ENCODE data around the gene DOCK1.
"Not testable (repeated sequence)": the region's sequence is repeated elsewhere in the genome, so short reads cannot be mapped to it uniquely, and the experiment has no call there.

The DOCK1 gene

DNA sequence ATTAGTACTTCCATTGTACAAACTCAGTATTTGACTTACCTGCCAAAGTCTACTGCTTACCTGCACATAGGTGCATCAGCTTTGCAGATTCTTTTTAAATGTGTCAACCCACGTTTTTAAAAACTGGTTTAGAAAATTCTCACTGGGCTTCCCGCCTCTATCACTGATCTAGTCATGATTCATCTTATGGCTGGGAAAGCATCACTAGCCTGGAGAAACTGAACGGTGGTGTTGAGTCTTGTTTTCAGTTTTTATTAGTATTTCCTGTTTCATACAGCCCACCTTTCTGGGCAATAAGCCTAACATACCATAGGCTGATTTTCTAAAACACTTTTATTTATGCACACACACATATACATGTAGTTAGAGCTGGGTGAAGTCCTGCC is 19.7 kb downstream of the DOCK1 start:
- no peak for DNase-seq (ENCODE audit: low read depth in 2 of 2)

- no peak for DNase-seq (ENCODE audit: low read depth in 2 of 2)
Measured at GRCh38 chr10:126926568-126926967, 21.3 kb downstream of the DOCK1 start.

- no peak for DNase-seq (ENCODE audit: low read depth in 2 of 2)
Measured at GRCh38 chr10:126927799-126928198, 22.6 kb downstream of the DOCK1 start.

DNA sequence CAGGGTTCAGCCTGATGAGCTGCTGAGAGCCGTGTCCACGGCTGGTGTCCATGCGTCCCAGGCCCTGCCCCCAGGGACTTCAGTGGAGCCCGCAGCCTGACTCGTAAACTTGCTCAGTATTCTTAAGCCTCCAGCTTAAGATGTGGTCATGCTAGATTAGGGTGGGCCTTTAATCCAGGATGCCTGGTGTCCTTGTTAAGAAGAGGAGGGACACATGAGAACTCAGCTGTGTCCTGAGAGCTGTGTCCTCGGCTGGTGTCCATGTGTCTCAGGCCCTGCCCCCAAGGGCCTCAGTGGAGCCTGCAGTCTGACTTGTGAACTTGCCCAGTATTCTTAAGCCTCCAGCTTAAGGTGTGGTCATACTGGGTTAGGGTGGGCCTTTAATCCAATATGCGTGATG is 23.0 kb downstream of the DOCK1 start:
- no peak for DNase-seq (ENCODE audit: low read depth in 2 of 2)

- DNase-seq (ENCODE audit: low read depth in 2 of 2), result no peak
Measured at GRCh38 chr10:126929391-126929790, 24.2 kb downstream of the DOCK1 start.

DNA sequence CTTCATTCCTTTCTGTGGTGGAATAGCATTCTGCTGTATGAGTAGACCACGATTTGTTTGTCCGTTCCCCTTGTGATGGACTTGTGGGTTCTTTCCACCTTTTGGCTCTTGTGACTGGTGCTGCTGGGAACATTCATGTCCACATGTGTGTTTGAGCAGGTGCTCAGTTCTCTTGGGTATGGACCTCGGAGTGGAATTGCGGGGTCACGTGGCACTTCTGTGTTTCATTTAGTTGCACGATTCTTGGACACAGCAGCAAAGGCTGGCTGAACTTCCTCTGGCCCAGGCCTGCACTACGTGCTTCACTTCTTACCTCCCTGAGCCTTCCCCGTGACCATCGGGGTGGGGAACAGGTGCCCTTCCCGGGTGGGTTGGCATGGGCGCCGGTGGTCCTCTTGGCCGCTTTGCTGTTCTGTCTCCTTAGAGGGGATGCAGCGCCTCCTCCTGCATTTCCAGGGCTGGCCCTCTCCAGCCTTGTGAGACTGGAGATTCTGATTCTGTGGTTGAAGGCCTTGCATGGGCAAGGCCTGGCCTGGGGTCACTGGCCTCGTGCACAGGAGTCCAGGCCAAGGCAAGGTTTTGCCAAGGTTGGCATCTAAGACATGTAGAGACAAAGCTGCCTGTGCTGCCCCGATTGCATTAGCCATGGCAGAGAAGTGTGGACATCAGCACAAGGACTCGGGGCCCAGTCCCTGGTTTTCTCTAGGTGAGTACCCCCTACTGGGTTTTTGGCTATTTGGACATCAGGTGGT is 25.1 kb downstream of the DOCK1 start:
- DNase-seq (ENCODE audit: low read depth in 2 of 2), result no peak

DNA sequence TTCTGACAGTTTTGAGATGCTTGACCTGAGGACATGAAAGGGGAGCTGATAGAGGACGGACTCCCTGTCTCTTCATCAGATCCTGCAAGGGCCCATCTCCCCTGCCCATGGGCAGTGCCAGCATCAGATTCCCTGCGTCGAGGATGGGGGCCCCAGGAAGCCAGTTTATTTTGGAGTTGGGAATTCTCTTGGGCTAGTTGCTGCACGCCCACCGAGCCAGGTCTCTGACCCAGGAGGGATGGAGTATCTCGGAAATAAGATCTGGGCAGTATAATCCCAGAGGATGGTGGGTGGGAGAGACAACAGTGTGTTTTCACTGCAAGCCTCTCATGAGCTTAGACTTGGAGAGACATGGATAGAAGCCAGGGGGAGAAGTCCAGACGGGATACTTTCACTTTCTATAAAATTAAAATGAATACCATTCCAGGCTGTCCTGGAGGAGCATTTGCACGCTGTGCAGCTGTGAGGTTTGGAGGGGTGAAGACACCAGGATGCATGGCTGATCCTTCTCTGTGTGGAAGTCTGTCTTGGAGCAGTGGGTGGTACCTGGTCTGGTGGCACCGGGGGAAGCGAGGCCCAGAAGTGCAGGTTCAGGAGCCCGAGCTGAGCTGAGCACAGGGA is 25.8 kb downstream of the DOCK1 start:
- no peak for DNase-seq (ENCODE audit: low read depth in 2 of 2)

- no peak for DNase-seq (ENCODE audit: low read depth in 2 of 2)
Measured at GRCh38 chr10:126931544-126931943, 26.3 kb downstream of the DOCK1 start.

DNA sequence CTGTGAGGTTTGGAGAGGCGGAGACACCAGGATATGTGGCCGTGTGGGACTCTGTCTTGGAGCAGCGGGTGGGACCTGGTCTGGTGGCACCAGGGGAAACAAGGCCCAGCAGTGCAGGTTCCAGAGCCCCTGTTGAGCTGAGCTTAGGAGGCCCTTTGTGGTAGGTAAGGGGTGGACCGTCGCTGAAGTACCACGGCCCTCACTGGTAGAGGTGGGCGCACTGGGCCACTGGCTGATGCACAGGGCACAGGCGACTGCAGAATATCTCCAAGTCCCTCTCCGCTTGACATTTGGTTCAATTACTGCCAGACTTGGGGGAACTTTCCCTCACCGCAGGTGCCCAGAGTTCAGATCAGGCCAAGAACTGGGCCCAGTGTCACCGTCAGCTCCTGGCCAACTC is 27.3 kb downstream of the DOCK1 start:
- no peak for DNase-seq (ENCODE audit: low read depth in 2 of 2)

DNA sequence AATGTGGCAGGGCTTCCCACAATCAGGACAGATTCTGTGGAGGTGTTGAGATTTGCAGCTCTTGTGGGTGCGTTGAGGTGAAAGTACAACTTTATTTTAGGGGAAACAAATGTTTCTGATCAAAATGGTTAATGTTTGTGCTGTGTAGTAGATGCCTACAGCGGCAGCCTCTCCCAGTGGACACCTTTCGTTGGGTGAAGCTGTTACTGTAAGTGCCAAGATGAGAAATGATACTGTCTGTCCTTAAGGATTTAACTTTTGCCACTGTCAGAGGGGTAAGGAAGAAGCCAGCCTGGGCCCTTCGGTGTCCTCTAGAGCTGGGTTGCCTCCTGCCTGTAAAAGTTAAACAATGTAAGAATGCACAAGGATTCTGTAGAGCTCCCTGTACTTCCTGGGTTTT is 27.9 kb downstream of the DOCK1 start:
- no peak for DNase-seq (ENCODE audit: low read depth in 2 of 2)

DNA sequence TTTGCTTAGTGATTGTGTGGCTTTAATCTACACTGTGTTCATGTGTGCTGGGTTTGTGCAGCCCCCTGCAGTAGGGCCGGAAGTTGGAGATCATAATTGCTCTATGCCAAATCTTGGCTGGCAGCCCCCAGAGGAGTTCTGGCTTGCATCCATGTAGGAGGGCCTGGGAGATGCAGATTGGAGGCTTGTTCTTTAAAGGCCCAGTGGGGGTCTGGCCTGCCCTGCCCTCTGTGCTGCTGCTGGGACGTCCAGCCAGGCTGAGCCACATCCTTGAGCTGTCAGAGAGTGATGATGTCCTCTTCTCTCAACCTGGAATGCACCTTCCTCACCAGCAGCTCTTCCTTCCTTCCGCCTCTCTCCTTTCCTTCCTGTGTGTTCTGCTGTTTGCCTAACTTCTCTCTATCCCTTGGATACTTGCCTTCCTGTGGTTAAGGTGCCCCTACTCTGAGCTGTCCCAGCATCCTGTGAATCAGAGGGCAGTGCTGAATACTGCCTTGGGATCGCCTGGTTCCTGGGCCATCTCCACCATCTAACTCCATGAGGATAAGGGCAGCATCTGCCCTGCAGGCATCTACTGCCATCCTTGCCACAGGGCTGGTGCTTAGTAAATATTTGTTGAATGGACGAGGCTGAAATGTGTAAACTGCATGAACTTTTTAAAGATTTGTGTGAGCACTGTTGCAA is 30.2 kb downstream of the DOCK1 start:
- no peak for DNase-seq (ENCODE audit: low read depth in 2 of 2)

DNA sequence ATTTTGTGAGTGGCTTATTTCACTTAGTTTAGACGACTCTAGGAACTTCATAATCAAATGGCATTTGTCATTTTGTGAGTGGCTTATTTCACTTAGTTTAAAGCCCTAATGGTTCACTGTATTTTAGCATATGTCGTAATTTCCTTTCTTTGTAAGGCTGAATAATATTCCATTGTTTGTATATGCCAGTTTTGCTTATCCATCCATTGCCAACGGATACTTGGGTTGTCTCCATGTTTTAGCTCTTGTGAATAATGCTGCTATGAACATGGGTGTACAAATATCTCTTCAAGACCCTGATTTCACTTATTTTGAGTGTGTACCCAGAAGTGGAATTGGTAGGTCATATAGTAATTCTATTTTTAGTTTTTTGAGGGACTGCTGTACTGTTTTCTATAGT is 31.8 kb downstream of the DOCK1 start:
- no peak for DNase-seq (ENCODE audit: low read depth in 2 of 2)

- not testable (repeated sequence) for DNase-seq (ENCODE audit: low read depth in 2 of 2)
Measured at GRCh38 chr10:126938121-126938520, 32.9 kb downstream of the DOCK1 start.

DNA sequence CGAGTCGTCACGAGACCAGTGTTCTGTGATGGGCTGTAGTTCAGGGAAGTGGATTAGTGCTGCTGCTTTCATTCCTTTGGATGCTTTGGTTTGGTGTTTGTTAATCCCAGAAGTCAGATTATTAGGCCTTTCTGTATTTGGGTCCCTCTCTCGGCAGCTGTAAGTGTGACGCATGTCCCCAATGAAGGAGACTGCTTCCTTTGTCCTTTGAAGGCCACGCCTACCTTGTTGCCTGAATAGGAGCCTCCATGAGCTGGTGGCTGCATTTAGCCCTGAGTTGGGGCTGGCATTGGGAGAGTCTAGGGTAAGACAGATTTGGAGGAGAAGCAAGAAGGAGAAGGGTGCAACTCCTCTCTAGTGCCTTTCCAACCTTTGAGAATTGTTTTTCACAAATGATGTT is 34.5 kb downstream of the DOCK1 start:
- DNase-seq (ENCODE audit: low read depth in 2 of 2), result no peak

DNA sequence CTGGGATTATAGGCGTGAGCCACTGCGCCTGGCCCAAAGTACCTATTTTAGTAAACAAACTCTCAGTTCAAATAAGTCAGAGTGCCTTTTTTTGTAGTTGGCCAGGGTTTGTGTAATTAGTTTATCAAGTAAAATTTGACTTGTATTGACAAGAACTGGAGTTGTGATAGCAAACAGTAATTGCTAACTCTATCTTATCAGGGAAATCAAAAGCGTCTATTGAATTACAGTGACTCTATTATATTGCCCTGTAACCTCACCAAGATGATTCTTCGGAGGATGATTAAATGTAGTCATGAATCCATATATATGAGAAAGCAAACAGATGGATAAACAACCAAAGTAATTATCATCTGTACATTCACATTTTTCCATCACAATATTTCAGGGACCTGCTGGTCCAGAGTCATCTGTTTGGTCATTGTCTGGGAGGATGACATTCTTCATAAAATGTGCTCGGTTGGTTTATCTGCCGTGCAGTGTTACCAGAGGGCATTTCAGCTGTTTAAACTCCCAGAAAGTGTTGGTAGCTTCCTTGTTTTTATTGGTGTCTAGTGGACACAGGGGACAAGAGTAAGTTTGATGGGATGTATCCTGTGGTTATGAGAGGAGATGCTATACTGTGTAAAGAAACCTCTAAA is 35.6 kb downstream of the DOCK1 start:
- DNase-seq (ENCODE audit: low read depth in 2 of 2), result no peak

- DNase-seq (ENCODE audit: low read depth in 2 of 2), result no peak
Measured at GRCh38 chr10:126944191-126944590, 39.0 kb downstream of the DOCK1 start.

DNA sequence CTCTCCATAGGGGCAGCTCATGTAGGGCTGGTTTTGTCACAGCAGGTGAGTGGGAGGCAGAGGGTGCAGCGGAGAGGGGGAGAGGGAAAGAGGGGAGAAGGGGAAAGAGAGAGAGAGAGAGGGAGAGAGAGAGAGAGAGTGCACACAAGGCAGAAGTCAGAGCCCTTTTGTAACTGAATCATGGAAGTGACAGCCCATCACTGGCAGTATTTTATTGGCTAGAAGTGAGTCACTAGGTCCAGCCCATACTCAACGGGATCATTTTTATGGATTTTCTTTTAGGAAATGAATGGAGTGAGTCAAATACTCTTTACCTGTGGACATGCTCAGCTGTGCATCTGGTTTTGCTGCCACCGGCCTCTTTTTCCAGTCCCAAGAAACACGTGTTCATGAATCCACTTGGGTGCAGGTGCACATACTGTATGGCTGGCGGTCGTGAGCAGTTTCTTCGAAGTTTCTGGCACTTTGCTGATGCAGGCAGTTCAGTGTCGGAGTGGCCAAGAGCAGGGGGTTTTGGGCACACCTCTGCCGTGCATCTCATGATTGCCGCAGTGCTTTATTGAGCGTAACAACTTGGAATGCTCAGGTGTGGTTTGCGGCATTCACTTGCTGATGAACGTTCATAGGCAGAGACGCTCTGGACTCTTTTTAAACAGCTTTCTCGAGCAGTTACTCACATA is 40.3 kb downstream of the DOCK1 start:
- DNase-seq (ENCODE audit: low read depth in 2 of 2), result no peak

GRCh38 chr10:126946746-126947145 is 41.5 kb downstream of the DOCK1 start:
- no peak for DNase-seq (ENCODE audit: low read depth in 2 of 2)

- DNase-seq (ENCODE audit: low read depth in 2 of 2), result no peak
Measured at GRCh38 chr10:126948355-126949160, 43.3 kb downstream of the DOCK1 start.

DNA sequence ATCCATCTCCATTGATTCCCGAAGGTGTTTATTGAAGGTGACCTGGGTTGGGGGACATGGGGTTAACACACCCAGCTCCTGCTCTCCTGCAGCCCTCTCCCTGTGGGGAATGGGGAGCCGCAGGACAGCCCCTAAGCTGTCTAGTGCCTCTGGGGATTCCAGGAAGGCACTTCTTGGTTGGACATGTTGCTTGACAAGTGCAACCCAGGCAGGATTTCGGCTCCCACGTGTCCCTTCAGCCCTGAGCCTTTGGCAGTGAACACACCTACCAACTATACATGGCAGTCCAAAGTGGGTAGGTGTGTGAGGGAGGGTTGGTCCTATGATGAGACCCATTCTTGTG is 43.9 kb downstream of the DOCK1 start:
- DNase-seq (ENCODE audit: low read depth in 2 of 2), result no peak

- DNase-seq (ENCODE audit: low read depth in 2 of 2), result no peak
Measured at GRCh38 chr10:126950401-126951105, 45.3 kb downstream of the DOCK1 start.
